ENCODE measurements around the gene HIF3A.
"Not testable (repeated sequence)": the region's sequence is repeated elsewhere in the genome, so short reads cannot be mapped to it uniquely, and the experiment has no call there.

HIF3A gene

DNA sequence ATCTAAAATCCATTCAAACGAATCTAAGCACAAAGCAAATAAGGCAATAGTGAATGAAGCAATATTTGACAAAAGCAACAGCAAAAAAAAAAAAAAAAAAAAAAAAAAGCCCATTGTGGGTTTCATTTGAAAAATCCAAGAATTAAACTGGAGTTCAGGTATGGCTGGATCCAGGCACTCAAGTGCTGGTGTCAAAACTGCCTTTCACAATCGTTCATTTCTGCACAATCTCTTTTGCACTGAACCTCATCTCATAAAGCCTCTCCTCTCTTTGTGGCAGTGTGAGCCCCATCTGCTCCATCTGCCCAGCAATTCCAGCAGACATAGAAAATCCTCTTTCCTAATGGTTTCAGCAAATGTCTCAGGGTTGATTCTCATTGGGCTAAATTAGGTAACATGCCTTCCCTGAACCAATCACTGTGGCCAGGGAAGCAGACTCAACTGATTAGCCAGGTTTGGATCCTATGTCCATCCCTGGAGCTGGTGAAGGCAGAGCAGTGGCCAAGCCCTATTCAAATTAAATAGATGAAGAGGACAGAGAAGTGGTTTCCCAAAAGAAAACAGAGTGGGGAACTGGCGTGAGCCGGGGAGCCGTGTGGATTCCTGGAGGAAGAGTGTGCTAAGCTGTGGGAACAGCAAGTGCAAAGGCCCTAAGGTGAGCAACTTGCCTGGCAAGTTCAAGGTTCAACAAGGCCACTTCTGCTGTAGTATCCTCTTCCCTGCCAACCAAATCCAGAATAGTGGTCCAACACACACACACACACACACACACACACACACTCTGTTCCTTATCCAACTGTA, 1.2 kb upstream of the HIF3A start:
- DNase-seq, result peak; percentile 62

DNA sequence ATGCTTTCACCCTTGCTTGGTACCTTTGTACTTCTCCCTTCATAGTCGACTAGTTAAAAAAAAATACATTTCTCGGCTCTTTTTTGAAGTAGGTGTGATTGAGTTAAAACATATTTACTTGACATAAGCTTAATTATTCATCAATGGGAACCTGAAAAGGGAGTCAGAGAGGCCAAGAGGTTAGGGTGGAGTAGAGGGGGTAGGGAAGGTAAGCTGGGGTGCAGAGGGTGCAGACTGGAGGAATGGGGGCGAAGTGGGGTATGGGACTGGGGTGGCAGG, 701 bp upstream of the HIF3A start:
- no peak for DNase-seq

DNA sequence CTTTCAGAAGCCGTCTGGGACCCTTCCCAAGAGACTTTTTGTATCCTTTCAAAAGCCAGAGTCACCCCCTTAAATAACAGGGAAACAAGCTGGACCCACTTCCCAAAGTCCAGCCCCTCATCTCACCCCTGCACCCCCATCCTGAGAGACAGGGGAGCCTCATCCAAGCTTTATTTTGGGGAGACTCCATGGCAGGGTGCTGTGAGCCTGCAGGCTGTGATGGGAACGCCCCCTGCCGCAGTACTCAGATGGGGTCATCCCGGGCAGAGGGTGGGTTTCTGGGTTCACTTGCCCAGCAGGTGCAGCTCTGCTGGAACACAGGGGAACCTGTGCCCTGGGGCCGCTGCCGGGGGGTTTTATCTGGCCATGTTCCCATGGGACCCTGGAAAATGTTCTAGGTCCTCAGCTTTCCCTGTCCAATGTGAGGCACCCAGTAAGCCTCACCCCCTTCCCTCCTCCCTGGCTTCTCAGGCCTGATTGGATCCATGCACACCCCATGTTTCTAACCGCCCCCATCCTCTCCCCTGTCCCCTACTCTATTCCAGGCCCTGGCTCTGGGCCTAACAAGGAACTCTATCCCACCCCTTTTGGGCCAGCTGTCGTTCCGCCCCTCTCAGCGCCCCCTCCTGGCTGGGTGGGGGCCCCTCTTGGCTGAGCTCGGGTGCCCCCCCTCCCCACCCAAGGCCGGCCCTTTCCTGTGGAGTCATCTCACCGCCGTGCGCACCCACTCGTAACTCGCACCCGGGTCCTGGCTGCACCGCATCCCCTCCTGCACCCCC, 1.0 kb downstream of the HIF3A start:
- peak; percentile 59 for DNase-seq

DNA sequence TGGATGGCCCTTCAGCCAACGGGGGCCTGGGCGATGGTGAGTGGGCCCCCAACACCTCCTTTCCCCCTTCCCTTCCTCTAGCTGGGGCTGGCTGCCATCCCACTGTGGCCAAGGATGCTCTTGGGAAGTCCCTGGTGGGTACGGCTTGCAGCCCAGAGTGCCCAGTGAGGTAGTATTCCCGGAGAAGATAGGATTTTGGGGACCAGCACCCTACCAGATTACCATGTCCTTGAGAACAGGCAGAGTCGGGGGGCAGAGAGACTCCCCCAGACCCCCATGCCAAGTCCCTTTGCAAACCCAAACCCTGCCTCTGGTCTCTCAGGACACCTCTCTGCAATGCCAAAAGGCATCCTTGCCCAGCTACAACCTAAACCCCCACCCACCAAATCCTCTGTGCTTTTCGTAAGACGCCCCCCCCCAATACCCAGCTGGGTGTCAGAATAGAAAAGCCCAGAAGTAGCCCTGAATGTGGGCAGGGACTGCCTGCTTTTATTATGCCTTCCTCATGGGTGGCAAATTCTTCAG, 1.7 kb downstream of the HIF3A start:
- DNase-seq, result no peak

DNA sequence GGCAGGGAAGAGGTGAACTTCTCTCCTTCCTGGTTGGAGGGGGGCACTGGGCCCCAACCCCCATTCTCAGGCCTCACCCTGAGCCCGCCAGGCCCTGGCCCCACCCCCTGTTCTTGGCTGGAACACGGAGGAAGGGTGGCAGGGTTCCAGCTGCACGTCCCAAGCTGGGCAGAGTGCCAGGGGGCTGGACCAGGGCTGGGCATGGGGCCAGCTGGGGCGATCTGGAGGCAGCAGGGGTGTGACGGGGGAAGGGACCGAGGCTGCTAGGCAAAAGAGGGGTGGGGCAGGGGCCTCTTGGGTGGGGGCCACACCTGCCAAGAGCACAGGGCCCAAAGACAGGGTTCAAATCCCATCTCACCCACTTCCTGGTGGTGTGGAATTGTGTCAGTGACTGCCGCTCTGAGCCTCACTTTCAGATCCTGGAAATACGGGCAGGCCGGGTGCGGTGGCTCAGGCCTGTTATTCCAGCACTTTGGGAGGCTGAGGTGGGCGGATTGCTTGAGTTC, 2.2 kb downstream of the HIF3A start:
- peak; percentile 83 for DNase-seq

DNA sequence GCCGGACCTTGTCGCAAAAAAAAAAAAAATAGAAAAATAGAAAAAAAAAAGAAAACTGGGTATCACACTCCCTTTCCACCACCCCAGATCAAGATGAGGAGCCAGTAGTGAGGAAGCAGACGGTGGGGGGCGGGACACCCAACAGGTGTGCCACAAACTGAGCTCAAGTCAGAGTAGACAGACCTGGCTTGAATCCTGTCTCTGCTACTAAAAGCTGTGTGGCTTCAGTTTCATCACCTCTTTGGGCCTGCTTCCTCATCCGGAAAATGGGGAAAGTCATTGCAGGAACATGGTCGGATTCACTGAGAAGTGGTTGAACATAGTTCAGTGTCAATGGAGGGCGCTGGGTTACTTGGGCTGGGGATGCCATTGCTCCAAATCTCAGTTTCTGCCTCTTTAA, 2.9 kb downstream of the HIF3A start:
- no peak for DNase-seq

DNA sequence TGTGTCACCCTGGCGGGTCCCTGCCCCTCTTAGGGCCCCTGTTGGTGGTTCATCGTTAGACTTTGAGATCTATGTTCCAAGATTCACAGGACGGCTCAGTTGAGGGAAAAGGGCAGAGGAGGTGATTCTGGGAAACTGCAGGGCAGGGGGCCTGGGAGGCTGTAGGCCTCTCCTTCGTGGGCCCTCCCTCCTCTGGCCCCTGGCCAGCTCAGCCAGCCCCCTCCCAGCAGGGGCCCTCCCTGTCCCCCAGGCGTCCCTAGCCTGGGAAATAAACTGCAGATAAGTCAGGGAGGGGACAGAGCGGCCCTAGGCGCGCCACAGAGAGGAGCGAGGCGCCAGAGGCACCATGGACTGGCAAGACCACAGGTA, 6.5 kb downstream of the HIF3A start:
- DNase-seq, result no peak

DNA sequence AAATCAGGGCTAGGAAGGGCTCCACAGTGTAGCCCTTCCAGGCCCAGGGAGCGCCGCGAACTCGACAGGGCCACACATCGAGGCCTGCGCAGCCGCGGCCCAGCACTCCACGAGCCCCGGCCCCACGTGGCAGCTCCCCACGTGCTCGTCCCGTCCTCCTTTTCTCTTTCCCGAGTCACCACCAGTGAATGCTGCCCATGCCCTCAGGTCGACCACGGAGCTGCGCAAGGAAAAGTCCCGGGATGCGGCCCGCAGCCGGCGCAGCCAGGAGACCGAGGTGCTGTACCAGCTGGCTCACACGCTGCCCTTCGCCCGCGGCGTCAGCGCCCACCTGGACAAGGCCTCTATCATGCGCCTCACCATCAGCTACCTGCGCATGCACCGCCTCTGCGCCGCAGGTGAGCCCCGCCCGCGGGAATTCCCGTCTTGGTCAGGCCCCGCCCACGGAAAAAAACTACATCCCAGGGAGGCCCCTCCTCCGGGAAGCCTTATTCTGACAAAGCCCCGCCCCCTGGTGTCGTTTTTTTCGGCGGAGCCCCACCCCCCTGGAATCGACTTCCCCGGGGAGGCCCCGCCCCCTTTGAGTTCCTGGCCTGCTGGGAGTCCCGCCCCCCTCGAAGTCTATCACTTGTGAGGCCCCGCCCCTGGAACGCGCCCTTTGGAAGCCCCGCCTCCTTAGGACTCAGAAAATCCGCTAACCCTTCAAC, 7.0 kb downstream of the HIF3A start:
- no peak for DNase-seq

DNA sequence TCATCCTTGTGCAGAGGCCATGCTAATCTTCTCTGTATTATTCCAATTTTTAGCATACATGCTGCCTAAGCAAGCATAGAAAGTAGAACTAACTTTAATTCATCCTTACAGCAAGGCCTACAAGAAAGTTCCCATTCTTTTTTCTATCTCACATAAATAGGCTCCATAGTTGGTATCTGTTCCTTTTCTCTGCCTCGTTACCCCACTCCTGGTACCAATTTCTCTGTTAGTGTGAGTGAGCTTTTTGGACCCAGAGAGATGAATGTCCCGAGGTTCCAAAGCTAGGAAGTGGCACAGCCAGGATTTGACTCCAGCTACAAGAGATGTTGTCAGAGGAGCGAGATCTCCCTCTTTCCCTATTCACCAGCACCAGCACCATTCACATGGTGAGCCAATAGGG, 9.7 kb downstream of the HIF3A start:
- no peak for DNase-seq

DNA sequence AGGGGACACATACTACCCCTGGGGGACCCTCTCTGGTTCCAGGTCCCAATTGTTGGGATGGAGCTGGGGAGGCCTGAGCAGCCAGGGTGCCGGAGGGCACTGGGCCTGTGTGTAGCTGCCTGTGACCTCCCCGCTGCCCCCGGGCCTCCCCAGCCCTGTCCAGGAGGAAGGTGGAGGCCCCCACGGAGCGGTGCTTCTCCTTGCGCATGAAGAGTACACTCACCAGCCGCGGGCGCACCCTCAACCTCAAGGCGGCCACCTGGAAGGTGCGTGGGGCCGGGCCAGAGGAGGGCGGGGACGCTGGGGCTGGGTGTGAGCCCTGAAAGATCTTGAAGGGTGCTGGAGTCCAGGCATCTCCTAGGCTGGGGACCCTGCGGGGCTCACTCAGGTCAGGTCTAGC, 11.7 kb downstream of the HIF3A start:
- no peak for DNase-seq

DNA sequence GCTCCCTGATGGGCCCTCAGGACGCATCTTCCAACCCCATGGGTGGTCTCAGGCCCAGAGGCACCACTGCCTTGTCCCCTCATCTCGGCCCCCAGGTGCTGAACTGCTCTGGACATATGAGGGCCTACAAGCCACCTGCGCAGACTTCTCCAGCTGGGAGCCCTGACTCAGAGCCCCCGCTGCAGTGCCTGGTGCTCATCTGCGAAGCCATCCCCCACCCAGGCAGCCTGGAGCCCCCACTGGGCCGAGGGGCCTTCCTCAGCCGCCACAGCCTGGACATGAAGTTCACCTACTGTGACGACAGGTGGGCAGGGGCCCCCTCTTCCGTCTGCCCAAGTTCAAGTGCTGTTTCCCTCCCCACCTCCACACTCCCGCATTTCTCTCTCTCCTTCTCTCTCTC, 12.2 kb downstream of the HIF3A start:
- DNase-seq, result no peak

DNA sequence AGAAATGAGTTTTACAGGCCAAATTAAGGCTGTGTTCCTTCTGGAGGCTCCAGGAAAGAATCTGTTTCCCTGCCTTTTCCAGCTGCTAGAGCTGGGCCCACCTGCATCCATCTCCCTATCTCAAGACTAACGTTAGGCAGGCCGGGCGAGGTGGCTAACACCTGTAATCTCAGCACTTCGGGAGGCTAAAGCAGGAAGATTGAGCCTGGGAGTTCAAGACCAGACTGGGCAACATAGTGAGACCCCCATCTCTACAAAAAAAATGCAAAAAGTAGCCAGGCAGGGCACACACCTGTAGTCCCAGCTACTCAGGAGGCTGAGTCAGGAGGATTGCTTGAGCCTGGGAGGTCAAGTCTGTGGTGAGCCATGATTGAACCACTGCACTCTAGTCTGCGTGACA, 14.6 kb downstream of the HIF3A start:
- no peak for DNase-seq

DNA sequence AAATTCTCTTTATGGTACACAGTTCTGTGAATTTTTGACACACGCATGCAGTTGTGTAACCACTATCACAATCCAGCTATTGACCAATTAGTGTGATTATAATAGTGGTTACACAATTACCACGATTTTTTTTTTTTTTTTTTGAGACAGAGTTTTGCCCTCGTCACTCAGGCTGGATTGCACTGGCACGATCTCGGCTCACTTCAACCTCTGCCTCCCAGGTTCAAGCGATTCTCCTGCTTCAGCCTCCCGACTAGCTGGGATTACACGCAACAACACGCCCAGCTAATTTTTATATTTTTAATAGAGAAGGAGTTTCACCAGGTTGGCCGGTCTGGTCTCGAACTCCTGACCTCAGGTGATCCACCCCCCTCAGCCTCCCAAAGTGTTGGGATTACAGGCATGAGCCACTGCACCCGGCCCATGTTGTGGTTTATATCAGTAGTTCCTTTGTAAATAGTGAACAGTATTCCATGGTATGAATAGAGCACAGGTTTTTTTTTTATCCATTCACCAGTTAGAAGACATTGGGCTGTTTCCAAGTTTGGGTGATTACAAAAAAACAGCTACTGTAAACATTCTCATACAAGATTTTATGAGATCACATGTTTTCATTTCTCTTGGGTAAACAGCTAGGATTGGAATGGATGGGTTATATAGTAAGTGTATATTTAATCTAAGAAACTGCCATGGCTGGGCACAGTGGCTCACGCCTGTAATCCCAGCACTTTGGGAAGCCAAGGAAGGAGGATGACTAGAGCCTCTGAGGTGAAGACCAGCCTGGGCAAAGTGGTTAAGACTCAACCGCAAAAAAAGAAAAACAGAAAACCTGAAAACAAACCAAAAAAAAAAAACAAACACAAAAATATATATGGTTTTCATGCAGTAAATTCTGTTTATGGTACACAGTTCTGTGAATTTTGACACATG, 17.0 kb downstream of the HIF3A start:
- DNase-seq, result not testable (repeated sequence)

DNA sequence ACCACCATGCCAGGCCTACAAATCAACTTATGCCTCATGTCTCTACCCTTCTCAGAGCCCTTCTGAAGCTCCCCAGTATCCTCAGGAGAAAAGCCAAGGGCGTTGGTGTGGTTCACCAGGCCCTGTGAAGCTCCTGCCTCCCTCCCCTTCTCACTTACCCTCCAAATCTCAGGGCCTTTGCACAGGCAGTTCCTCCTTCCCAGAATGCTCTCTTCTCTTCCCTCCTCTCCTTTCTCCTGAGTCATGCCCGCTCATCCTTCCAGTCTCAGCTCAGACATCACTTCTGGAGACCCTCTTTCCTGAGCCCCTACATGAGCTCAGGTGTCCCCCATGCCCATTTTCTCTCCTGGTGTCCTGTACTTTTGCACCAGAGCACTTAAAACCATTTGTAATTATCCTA, 20.5 kb downstream of the HIF3A start:
- no peak for DNase-seq

DNA sequence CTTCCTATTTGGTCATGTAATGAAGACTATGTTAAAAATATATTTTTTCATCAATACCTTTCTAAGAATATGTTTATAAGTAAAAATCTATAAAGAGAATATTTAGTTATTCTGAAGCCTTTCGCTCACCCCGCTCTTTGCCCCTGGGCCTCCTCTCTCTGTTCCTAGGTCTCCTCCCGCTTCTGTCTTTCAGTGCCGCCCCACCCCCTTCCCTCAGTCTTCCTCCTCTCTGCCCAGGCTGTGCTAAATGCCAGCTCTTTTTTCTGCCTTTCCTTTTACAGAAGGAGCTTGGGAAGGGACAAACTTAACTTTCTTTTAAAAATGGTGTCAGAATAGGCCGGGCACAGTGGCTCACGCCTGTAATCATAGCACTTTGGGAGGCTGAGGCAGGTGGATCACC, 22.8 kb downstream of the HIF3A start:
- no peak for DNase-seq

DNA sequence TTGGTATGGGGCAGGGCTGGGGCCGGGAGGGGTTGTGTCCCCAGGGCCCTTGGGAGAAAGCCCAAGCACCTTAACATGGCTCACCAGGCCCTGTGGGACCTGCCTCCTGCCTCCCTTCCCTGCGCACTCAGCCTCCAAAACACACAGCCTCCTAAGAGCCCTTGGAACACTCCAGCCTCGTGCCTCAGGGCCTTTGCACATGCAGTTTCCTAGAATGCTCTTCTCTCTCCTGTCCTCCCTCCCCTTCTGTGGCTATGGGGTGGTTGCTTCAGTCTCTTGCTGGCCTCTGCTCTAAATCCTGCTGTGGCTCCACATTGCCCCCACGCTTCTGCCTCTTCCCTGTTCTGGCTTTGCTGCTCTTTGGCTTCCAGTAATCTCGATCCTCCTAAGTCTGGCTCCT, 23.7 kb downstream of the HIF3A start:
- no peak for DNase-seq

DNA sequence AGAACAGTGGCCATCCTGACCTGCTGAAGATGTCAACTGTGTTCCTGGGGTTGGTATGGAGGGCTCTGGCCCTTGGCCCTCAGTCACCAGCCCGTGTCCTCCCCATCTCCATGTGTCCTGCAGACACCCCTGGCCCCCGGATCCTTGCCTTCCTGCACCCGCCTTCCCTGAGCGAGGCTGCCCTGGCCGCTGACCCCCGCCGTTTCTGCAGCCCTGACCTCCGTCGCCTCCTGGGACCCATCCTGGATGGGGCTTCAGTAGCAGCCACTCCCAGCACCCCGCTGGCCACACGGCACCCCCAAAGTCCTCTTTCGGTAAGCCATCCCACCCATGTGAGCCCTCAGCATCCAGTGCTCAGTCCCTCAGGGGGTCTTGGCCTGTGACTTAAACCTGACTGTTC, 24.8 kb downstream of the HIF3A start:
- no peak for DNase-seq

DNA sequence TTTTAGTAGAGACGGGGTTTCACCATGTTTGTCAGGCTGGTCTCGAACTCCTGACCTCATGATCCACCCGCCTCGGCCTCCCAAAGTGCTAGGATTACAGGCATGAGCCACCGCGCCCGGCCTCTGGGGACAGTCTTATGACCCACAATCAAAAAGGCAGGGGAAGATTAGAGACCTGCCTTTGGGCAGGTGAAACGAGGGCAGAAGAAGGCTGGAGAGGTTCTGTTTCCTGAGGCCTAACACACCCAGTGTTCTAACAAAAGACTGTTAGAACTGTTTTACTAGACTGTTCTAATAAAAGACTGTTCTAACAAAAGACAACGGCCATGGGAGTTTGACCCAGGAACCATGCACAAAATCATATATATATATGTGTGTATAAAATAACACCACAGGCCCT, 26.4 kb downstream of the HIF3A start:
- not testable (repeated sequence) for DNase-seq

DNA sequence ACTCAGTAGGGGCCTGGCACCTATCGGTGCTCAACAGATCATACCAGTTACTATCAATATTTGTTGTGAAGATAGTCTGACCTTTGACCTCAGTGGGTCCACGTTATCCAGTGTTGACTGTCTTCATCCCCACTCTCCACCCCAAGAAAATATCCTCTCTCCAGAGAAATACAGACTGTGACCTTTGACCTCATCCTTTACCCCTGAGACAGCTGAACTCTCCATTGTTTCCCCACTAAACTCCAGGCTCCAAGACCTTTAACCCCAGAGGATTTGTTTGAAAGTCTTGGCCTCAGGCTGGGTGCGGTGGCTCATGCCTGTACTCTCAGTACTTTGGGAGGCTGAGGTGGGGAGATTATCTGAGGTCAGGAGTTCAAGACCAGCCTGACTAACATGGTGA, 27.4 kb downstream of the HIF3A start:
- no peak for DNase-seq

DNA sequence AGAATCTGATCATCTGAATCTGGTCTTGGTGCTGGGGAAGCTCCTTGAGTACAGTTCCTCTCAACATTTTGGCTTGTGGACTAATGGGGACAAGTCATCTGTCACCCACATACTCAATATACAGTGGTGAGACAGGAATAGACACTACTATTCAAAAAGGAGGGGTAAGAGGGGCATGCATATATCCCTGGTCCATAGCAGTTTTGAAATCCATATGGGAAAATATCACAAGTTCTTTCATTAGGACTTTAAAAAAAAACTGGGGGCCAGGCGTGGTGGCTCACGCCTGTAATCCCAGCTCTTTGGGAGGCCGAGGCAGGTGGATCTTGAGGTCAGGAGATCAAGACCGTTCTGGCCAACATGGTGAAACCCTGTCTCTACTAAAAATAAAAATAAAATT, 29.8 kb downstream of the HIF3A start:
- DNase-seq, result no peak

DNA sequence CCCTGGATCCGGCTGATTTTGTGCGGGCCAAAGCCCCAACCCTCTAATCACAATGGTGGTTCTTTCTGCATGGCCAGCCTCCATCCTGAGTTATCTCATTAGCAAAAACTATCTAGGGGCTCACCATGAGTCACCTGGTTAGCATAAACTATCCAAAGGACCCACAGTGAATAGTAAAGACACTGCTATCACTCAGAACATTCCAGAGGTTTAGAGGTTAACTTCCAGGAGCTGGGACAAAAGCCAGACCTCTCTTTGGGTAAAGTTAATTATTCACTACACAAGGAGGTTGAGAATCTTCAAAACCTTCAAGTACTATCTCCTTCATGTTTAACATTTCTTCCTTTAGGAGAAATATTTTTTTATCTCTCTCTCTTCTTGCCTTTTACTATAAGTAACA, 31.2 kb downstream of the HIF3A start:
- DNase-seq, result no peak

DNA sequence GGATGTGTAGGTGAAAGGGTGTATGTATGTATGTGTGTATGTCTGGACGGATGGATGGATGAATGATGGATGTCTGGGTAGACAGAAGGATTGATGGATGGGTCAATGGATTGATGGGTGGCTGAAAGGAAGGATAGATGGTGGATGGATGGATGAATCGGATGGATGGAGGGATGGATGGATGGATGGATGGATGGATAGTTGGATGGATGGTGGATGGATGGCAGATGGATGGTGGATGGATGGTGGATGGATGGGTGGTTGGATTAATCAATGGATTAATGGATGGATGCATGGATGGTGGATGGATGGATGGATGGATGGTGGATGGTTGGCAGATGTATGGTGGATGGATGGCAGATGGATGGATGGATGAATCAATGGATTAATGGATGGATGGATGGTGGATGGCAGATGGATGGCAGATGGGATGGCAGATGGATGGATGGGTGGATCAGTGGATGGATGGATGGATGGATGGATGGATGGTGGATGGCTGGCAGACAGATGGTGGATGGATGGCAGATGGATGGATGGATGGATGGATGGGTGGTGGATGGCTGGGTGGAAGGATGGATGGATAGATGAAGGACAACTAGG, 33.6 kb downstream of the HIF3A start:
- no peak for DNase-seq

Data from NCI-H1694 (cell line).